Tibial artery (tissue), 4 donors: Measurements from ENCODE around the gene MTHFD2.

Experiments
- DNase-seq, 2 donors: peaks; one replicate each; pipeline ENCODE4 v3.0.0-alpha.2; 2019
- H3K27ac ChIP-seq, 2 donors: fragments of 200-600 bp; sonication (generic) in 1 of 2; 1 replicate in 1 of 2; 2 replicates in 1 of 2; pipeline ENCODE4 v1.5.1; 2018 to 2019; ENCODE audit warnings: mild to moderate bottlenecking in 1 of 2
- H3K27me3 ChIP-seq, 2 donors: fragments of 200-600 bp; sonication (generic) in 1 of 2; one replicate each; pipeline versions ENCODE4 v1.5.1 to v1.6.0; 2016 to 2019
- H3K36me3 ChIP-seq, 3 donors: fragments of 200-600 bp; sonication (generic) in 2 of 3; one replicate each; pipeline ENCODE4 v1.5.1; 2016 to 2019; ENCODE audit warnings: mild to moderate bottlenecking in 2 of 3
- H3K4me1 ChIP-seq, 4 donors: fragments of 200-600 bp; sonication (generic) in 2 of 4; 1 replicate in 3 of 4; 2 replicates in 1 of 4; pipeline ENCODE4 v1.5.1; 2016 to 2019
- H3K4me3 ChIP-seq, 2 donors: fragments of 200-600 bp; sonication (generic) in 1 of 2; 1 replicate in 1 of 2; 2 replicates in 1 of 2; pipeline ENCODE4 v1.5.1; 2018 to 2019; ENCODE audit warnings: mild to moderate bottlenecking in 2 of 2
- H3K9me3 ChIP-seq, 3 donors: fragments of 200-600 bp; sonication (generic) in 1 of 3; one replicate each; pipeline ENCODE4 v1.5.1; 2016 to 2019
- CTCF ChIP-seq, 2 experiments: fragments of 200-600 bp in 1 of 2; fragments of 450-650 bp in 1 of 2; IDR thresholded peaks; one replicate each; pipeline ENCODE4 v1.5.1; 2017 to 2019; ENCODE audit warnings: antibody characterized with exemption in 2 of 2, mild to moderate bottlenecking in 1 of 2, moderate library complexity in 1 of 2
- intact Hi-C: fragments of 100-400 bp; cut with DNase I; formaldehyde crosslinking; loops from one replicate; pipeline ENCODE4 v1.15.0; 2023; ENCODE audit warnings: low total_unique reads

Gene MTHFD2

GRCh38 chr2:74216642-74217041 is 18.2 kb downstream of the MTHFD2 start:
- H3K4me3 ChIP-seq, result no peak overlapping the region
- H3K9me3 ChIP-seq, result no peaks in the 10 kb centered on the region
- no peaks in the 10 kb centered on the region for H3K4me1 ChIP-seq
- no peaks in the 10 kb centered on the region for H3K27me3 ChIP-seq
- H3K27ac ChIP-seq, result no peak overlapping the region
- peaks cover 64 to 88% (median 74%) of the 10 kb centered on the region in 3 donors for H3K36me3 ChIP-seq
- intact Hi-C loops, result no loop called here
- TF ChIP-seq CTCF (IDR thresholded peaks at IDR 0.05), result no peak
- DNase-seq, result no peak

GRCh38 chr2:74219846-74220486 is 21.6 kb downstream of the MTHFD2 start:
- Histone ChIP-seq H3K4me1 (peaks cover 0 to 13% (median 3%) of the 10 kb centered on the region in 4 donors), H3K27ac (no peak overlapping the region), H3K36me3 (peaks cover 33 to 62% (median 40%) of the 10 kb centered on the region in 3 donors), H3K27me3 (no peaks in the 10 kb centered on the region), H3K4me3 (no peak overlapping the region), H3K9me3 (no peaks in the 10 kb centered on the region)
- no peak for TF ChIP-seq CTCF (IDR thresholded peaks at IDR 0.05)
- DNase-seq, result no peak
- intact Hi-C loops, result no loop called here

GRCh38 chr2:74221091-74221490 is 22.7 kb downstream of the MTHFD2 start:
- H3K36me3 ChIP-seq, result peaks cover 21 to 52% (median 30%) of the 10 kb centered on the region in 3 donors
- H3K4me1 ChIP-seq, result peaks cover 0 to 24% (median 11%) of the 10 kb centered on the region in 4 donors

DNA sequence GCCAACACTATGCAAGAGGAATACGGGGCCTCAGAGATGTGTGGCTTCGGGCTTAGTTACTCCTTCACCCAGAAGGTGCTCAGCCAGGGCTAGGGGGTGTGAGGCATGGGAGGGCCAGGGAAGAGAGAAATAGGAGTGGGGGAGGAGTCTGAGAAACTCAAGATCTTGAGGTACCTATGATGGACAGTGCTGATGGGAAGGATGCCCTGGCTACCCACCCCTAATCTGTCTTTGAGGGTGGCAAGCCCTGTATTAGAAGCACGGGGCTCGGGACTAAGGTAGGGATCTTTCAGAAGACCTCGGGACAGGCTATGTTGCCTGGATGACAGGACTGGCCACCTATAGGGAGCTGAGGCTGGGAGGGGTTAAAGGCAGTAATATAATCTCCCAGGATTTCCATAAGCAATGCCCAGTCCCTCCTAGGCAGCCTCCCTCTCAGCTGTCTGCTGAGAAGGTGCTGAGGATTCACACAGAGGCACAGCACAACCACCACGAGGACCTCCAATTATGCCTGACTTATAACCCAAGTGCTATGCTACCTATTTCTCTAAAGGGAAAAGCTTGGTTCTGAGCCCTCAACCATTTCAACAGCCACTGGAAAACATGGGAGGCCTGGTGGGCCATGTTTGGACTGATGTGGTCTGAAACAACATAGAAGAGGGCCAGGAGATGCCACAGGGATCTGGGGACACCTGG is 23.3 kb downstream of the MTHFD2 start:
- H3K27me3 ChIP-seq, result no peaks in the 10 kb centered on the region
- no peak overlapping the region for H3K27ac ChIP-seq
- H3K4me3 ChIP-seq, result no peak overlapping the region
- DNase-seq, result no peak
- no peak for TF ChIP-seq CTCF (IDR thresholded peaks at IDR 0.05)
- H3K9me3 ChIP-seq, result no peaks in the 10 kb centered on the region
- intact Hi-C loops, result no loop called here
- H3K36me3 ChIP-seq, result peaks cover 20 to 46% (median 24%) of the 10 kb centered on the region in 3 donors
- H3K4me1 ChIP-seq, result peaks cover 0 to 31% (median 17%) of the 10 kb centered on the region in 4 donors

More at GRCh38 chr2:74221091-74221490, 22.7 kb downstream of the MTHFD2 start:
- Histone ChIP-seq H3K9me3 (no peaks in the 10 kb centered on the region), H3K27ac (no peak overlapping the region), H3K4me3 (no peak overlapping the region), H3K27me3 (no peaks in the 10 kb centered on the region)
- no peak for TF ChIP-seq CTCF (IDR thresholded peaks at IDR 0.05)
- intact Hi-C loops, result no loop called here
- DNase-seq, result no peak

DNA sequence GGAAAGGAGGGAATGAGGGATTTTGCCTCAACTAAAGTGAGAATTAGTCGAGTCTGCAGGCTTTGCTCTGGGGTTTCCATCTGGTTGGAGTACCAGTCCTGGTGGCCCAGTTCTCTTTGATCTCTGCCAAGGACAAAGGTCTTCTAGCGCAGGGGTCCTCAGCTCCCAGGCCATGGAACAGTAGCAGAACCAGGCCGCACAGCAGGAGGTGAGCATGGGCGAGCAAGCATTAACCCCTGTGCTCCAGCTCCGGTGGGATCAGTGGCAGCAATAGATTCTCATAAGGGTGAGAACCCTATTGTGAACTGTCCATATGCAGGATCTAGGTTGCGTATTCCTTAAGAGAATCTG is 23.9 kb downstream of the MTHFD2 start:
- peaks cover 0 to 36% (median 22%) of the 10 kb centered on the region in 4 donors for H3K4me1 ChIP-seq
- no peak overlapping the region for H3K27ac ChIP-seq
- no peaks in the 10 kb centered on the region for H3K9me3 ChIP-seq
- H3K4me3 ChIP-seq, result no peak overlapping the region
- DNase-seq, result no peak
- no peak for TF ChIP-seq CTCF (IDR thresholded peaks at IDR 0.05)
- no peaks in the 10 kb centered on the region for H3K27me3 ChIP-seq
- intact Hi-C loops, result no loop called here
- H3K36me3 ChIP-seq, result peaks cover 19 to 40% (median 20%) of the 10 kb centered on the region in 3 donors
